PC-9 (cell line): ENCODE measurements around the gene CTNNBL1. TPM values are rescaled to one million over a fixed set of nuclear protein-coding genes. Genes with fewer than 3 reads are reported as not detected.

Experiments used
- BruUV-seq: library from RNA; stranded (reverse); fragments of 400-500 nt; replicated peaks from 2 replicates; lab custom pipeline; 2021; lab: Mats Ljungman, UMichigan
- CTCF ChIA-PET: fragments of 300-600 bp; sonication (Branson Sonifier 250); formaldehyde crosslinking; loops from one replicate; lab custom pipeline; 2022; ENCODE audit warnings: antibody characterized with exemption; lab: Charles Lee
- POLR2A ChIA-PET: fragments of 300-600 bp; sonication (Branson Sonifier 250); formaldehyde crosslinking; loops from one replicate; lab custom pipeline; 2022; ENCODE audit warnings: antibody characterized with exemption; ENCODE audit not compliant: unreplicated experiment; lab: Charles Lee
- DNase-seq, 2 experiments: peaks; one replicate each; pipeline versions ENCODE4 v3.0.0 to v3.0.0-alpha.2; 2015 to 2022; ENCODE audit warnings: mixed read lengths in 1 of 2
- H2AFZ ChIP-seq: fragments of 200-600 bp; sonication (generic); 2 replicates; pipeline ENCODE4 v1.8.1; 2017; ENCODE audit warnings: antibody characterized with exemption
- H3F3A ChIP-seq: fragments of 200-600 bp; sonication (generic); 2 replicates; pipeline ENCODE4 v1.8.1; 2017; ENCODE audit warnings: antibody characterized with exemption, mild to moderate bottlenecking, low read depth; ENCODE audit not compliant: insufficient read depth
- H3K27ac ChIP-seq: fragments of 200-600 bp; sonication (generic); 2 replicates; pipeline ENCODE4 v1.6.1; 2016; ENCODE audit warnings: mixed run types
- H3K27me3 ChIP-seq: fragments of 200-600 bp; sonication (generic); 2 replicates; pipeline ENCODE4 v1.6.1; 2016; ENCODE audit warnings: low read depth, mixed run types; ENCODE audit not compliant: insufficient read depth
- H3K36me3 ChIP-seq: fragments of 200-600 bp; sonication (generic); 2 replicates; pipeline ENCODE4 v1.6.1; 2016; ENCODE audit warnings: low read depth, mixed run types
- H3K4me1 ChIP-seq: fragments of 200-600 bp; sonication (generic); replicated peaks from 2 replicates; pipeline ENCODE4 v1.6.1; 2016; ENCODE audit warnings: mixed run types; ENCODE audit not compliant: insufficient read depth
- H3K4me2 ChIP-seq: fragments of 200-600 bp; sonication (generic); 2 replicates; pipeline ENCODE4 v1.6.1; 2017; ENCODE audit warnings: mixed run types
- H3K4me3 ChIP-seq: fragments of 200-600 bp; sonication (generic); 2 replicates; pipeline ENCODE4 v1.6.1; 2016; ENCODE audit warnings: mixed run types
- H3K79me2 ChIP-seq: fragments of 200-600 bp; sonication (generic); 2 replicates; pipeline ENCODE4 v1.6.1; 2017; ENCODE audit warnings: low read depth, mixed run types
- H3K9me2 ChIP-seq: fragments of 200-600 bp; sonication (generic); 2 replicates; pipeline ENCODE4 v1.8.1; 2017; ENCODE audit warnings: mild to moderate bottlenecking; ENCODE audit not compliant: insufficient read depth
- H3K9me3 ChIP-seq: fragments of 200-600 bp; sonication (generic); 2 replicates; pipeline ENCODE4 v1.8.1; 2016; ENCODE audit warnings: low read depth; ENCODE audit not compliant: insufficient read depth
- H4K20me1 ChIP-seq: fragments of 200-600 bp; sonication (generic); 2 replicates; pipeline ENCODE4 v1.8.1; 2017; ENCODE audit not compliant: insufficient read depth
- EZH2 ChIP-seq: fragments of 200-600 bp; sonication (generic); IDR thresholded peaks from 2 replicates; pipeline ENCODE4 v1.8.0; 2017; ENCODE audit warnings: antibody characterized with exemption, low read depth
- intact Hi-C: fragments of 100-400 bp; cut with micrococcal nuclease; formaldehyde crosslinking; loops from one replicate; pipeline ENCODE4 v1.10.0; 2022; ENCODE audit not compliant: unreplicated experiment
- total RNA-seq: library from RNA; stranded (reverse); gene quantifications from 2 replicates; pipeline ENCODE4 v1.2.3, GENCODE V29; 2021
- TF ChIP-seq, protein P1 (sequence below): fragments of 200-600 bp; sonication (generic); conservative IDR thresholded peaks from 2 replicates; pipeline ENCODE4 v1.6.1; 2017; ENCODE audit warnings: mixed run types, antibody characterized with exemption, mild to moderate bottlenecking, moderate library complexity

CTNNBL1 gene
- total RNA-seq, 1 experiment from 2014 or later, result 83.5 TPM

DNA sequence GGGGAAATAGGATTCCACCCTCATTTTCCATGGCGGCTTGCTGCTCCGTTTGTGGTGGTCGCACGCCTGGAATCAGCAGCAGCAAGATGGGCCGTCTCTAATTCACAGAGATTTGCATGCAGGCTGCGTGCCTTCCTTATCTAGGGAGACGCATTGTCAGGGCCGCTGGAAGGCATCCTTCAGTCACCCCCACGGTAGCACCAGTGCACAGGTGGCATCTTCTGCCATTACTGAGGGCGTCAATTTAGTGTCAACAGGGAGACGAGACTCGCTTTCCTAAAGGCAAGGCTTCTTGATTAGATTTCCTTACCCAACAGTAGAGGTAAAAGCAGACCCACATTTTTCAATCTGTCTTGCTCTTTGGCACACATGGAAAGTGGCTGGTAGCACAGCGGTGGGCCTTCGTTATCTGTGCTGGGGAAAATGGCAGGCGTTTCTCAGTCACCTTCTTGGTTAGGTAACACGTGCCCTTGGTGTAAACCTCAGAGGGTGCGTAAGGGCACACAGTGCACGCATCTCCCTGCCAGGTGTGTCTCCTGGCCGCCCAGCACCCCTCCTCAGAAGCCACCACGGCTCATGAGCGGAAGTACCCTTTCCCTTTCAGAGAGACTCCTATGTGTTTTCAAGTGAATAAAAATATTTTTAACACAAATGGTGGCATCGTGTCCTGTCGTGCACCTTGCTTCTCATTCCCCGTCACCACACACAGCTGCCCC, 181.8 kb downstream of the CTNNBL1 start:
- Histone ChIP-seq H3K4me3 (no peak overlapping the region), H3F3A (no peaks in the 10 kb centered on the region), H2AFZ (no peak overlapping the region), H3K4me1 (no peaks in the 10 kb centered on the region), H3K9me3 (no peaks in the 10 kb centered on the region), H3K27ac (no peak overlapping the region), H3K4me2 (no peak overlapping the region), H3K9me2 (no peaks in the 10 kb centered on the region), H3K27me3 (no peaks in the 10 kb centered on the region), H3K36me3 (no peaks in the 10 kb centered on the region), H3K79me2 (no peaks in the 10 kb centered on the region), H4K20me1 (no peaks in the 10 kb centered on the region)
- no peak for TF ChIP-seq EZH2
- TF ChIP-seq, protein P1, sequence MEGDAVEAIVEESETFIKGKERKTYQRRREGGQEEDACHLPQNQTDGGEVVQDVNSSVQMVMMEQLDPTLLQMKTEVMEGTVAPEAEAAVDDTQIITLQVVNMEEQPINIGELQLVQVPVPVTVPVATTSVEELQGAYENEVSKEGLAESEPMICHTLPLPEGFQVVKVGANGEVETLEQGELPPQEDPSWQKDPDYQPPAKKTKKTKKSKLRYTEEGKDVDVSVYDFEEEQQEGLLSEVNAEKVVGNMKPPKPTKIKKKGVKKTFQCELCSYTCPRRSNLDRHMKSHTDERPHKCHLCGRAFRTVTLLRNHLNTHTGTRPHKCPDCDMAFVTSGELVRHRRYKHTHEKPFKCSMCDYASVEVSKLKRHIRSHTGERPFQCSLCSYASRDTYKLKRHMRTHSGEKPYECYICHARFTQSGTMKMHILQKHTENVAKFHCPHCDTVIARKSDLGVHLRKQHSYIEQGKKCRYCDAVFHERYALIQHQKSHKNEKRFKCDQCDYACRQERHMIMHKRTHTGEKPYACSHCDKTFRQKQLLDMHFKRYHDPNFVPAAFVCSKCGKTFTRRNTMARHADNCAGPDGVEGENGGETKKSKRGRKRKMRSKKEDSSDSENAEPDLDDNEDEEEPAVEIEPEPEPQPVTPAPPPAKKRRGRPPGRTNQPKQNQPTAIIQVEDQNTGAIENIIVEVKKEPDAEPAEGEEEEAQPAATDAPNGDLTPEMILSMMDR, result no peak
- intact Hi-C loops, result no loop called here
- no peak for DNase-seq
- BruUV-seq, result no TSS peak
- ChIA-PET POLR2A (no interaction called here), CTCF (no interaction called here)

DNA sequence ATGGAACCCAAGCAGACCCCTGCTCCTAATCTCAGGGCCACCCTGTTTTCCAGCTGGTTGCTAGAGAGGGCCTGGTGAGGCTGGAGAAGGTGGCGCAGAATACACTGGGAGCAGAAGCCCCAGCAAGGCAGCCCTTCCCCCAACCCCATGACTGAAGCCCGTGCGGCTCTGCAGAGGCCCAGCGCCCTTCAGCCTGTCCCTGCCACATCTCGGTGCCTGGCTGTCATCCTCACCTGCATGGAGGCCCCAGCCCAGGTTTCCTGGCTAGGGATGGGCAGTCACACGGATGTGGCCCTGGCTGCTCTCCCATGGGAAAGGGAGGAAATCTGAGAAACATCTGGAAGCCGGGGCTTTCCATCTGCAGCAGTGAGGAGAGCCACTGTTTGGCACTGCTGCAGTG, 183.0 kb downstream of the CTNNBL1 start:
- Histone ChIP-seq H2AFZ (no peak overlapping the region), H3K9me3 (no peaks in the 10 kb centered on the region), H3K9me2 (no peaks in the 10 kb centered on the region), H3K27ac (no peak overlapping the region), H3K36me3 (no peaks in the 10 kb centered on the region), H3K4me3 (no peak overlapping the region), H3K79me2 (no peaks in the 10 kb centered on the region), H3K27me3 (no peaks in the 10 kb centered on the region), H3K4me1 (no peaks in the 10 kb centered on the region), H4K20me1 (no peaks in the 10 kb centered on the region), H3F3A (no peaks in the 10 kb centered on the region), H3K4me2 (no peak overlapping the region)
- ChIA-PET POLR2A (no interaction called here), CTCF (no interaction called here)
- no TSS peak for BruUV-seq
- intact Hi-C loops, result no loop called here
- no peak for DNase-seq
- TF ChIP-seq, protein P1, result no peak
- TF ChIP-seq EZH2, result no peak

DNA sequence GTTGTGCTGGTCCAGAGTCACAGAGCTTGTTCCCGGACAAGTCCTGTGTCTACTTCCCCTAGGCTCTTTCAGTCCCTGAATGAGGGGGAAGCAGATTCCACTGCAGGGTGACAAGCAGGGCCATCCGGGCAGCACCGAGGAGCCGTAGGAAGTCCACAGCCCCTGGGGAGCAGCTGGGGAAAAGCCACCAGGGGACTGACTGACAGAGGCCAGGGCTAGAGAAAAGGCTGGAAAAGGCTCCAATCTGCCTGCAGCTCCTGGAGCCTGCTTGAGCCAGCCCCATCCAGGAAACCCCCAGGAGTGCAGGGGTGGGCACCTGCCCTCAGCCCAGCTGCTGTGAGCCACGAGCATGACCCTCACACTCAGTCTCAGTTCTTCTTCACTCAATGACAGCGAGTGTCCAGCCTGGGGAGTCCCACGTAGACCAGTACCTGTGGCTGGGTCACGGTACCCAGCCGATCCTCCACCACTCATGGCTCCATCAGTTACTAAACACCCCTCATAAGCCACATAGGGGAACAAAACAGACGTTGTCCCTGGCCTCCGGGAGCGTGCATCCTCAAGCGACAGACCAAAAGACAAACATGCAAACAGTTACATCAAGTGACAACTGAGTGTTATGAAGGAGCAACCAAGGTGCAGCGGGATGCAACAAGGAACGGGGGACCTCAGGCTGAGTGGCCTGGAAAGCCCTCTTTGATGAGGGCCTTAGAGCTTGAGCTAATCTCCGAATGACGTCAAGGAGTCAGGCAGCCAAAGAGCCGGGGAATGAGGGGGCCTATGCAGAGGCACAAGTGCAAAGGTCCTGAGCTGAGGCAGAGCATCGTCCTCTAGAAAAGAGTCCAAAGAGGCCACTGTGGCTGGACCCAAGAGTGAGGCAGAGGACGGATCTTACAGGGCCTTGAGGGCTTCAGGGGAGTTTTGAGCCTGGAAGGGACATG, 184.3 kb downstream of the CTNNBL1 start:
- BruUV-seq, result no TSS peak
- Histone ChIP-seq H3K9me2 (no peaks in the 10 kb centered on the region), H3K36me3 (no peaks in the 10 kb centered on the region), H3K27ac (no peak overlapping the region), H2AFZ (no peak overlapping the region), H3F3A (no peaks in the 10 kb centered on the region), H3K4me3 (no peak overlapping the region), H3K9me3 (no peaks in the 10 kb centered on the region), H3K27me3 (no peaks in the 10 kb centered on the region), H3K79me2 (no peaks in the 10 kb centered on the region), H4K20me1 (no peaks in the 10 kb centered on the region), H3K4me2 (no peak overlapping the region), H3K4me1 (no peaks in the 10 kb centered on the region)
- intact Hi-C loops, result no loop called here
- no peak for DNase-seq
- ChIA-PET CTCF (no interaction called here), POLR2A (no interaction called here)
- TF ChIP-seq EZH2, result no peak
- TF ChIP-seq, protein P1, result no peak
